Measurements from ENCODE around the gene CCDC57. TPM values are rescaled to one million over a fixed set of nuclear protein-coding genes. Genes with fewer than 3 reads are reported as not detected.

CCDC57 gene
- total RNA-seq, 1 donor, result 21.0 TPM

- Histone ChIP-seq H3K27me3 (ENCODE audit: insufficient read depth, low read length) (no peaks in the 10 kb centered on the region), H3K9me3 (ENCODE audit: low read depth, low read length) (no peaks in the 10 kb centered on the region), H3K4me1 (ENCODE audit: insufficient read depth, low read length) (peaks cover 17% of the 10 kb centered on the region), H4K20me1 (ENCODE audit: insufficient read depth, low read length) (peaks cover 28% of the 10 kb centered on the region), H3K4me3 (ENCODE audit: insufficient read depth, low read length) (no peak overlapping the region), H3K27ac (ENCODE audit: low read depth, low read length) (no peak overlapping the region), H3K36me3 (ENCODE audit: insufficient read depth, low read length) (peaks cover 20% of the 10 kb centered on the region), H2AFZ (ENCODE audit: low read length) (no peak overlapping the region), H3K4me2 (ENCODE audit: insufficient read depth, low read length) (peak overlapping the region; percentile 58), H3K79me2 (ENCODE audit: insufficient read depth, low read length) (peaks cover 21% of the 10 kb centered on the region)
- peak; percentile 94 for DNase-seq (ENCODE audit: insufficient read length, low spot score, missing footprints)
- TF ChIP-seq CTCF (IDR thresholded peaks at IDR 0.05; ENCODE audit: extremely low read depth, low read depth, low read length), result no peak
Observed at GRCh38 chr17:82204831-82205719, 7.6 kb downstream of the CCDC57 start.

- no peak overlapping the region for H3K4me2 ChIP-seq (ENCODE audit: insufficient read depth, low read length)
- no peaks in the 10 kb centered on the region for H3K9me3 ChIP-seq (ENCODE audit: low read depth, low read length)
- peak; percentile 63 for DNase-seq (ENCODE audit: insufficient read length, low spot score, missing footprints)
- H3K27me3 ChIP-seq (ENCODE audit: insufficient read depth, low read length), result no peaks in the 10 kb centered on the region
- peaks cover 17% of the 10 kb centered on the region for H3K4me1 ChIP-seq (ENCODE audit: insufficient read depth, low read length)
- peaks cover 28% of the 10 kb centered on the region for H4K20me1 ChIP-seq (ENCODE audit: insufficient read depth, low read length)
- no peak overlapping the region for H3K4me3 ChIP-seq (ENCODE audit: insufficient read depth, low read length)
- H3K36me3 ChIP-seq (ENCODE audit: insufficient read depth, low read length), result peaks cover 27% of the 10 kb centered on the region
- no peak for TF ChIP-seq CTCF (IDR thresholded peaks at IDR 0.05; ENCODE audit: extremely low read depth, low read depth, low read length)
- H3K27ac ChIP-seq (ENCODE audit: low read depth, low read length), result no peak overlapping the region
- peaks cover 15% of the 10 kb centered on the region for H3K79me2 ChIP-seq (ENCODE audit: insufficient read depth, low read length)
- no peak overlapping the region for H2AFZ ChIP-seq (ENCODE audit: low read length)
Observed at GRCh38 chr17:82203920-82204319, 8.7 kb downstream of the CCDC57 start.

- Histone ChIP-seq H3K4me2 (ENCODE audit: insufficient read depth, low read length) (no peak overlapping the region), H3K27me3 (ENCODE audit: insufficient read depth, low read length) (no peaks in the 10 kb centered on the region), H2AFZ (ENCODE audit: low read length) (no peak overlapping the region), H3K4me1 (ENCODE audit: insufficient read depth, low read length) (peaks cover 17% of the 10 kb centered on the region), H3K79me2 (ENCODE audit: insufficient read depth, low read length) (peaks cover 15% of the 10 kb centered on the region), H3K27ac (ENCODE audit: low read depth, low read length) (no peak overlapping the region), H4K20me1 (ENCODE audit: insufficient read depth, low read length) (peaks cover 28% of the 10 kb centered on the region), H3K4me3 (ENCODE audit: insufficient read depth, low read length) (no peak overlapping the region), H3K9me3 (ENCODE audit: low read depth, low read length) (no peaks in the 10 kb centered on the region), H3K36me3 (ENCODE audit: insufficient read depth, low read length) (peaks cover 27% of the 10 kb centered on the region)
- TF ChIP-seq CTCF (IDR thresholded peaks at IDR 0.05; ENCODE audit: extremely low read depth, low read depth, low read length), result no peak
- no peak for DNase-seq (ENCODE audit: insufficient read length, low spot score, missing footprints)
Observed at GRCh38 chr17:82202981-82203380, 9.7 kb downstream of the CCDC57 start.

- Histone ChIP-seq H3K4me3 (ENCODE audit: insufficient read depth, low read length) (no peak overlapping the region), H3K4me1 (ENCODE audit: insufficient read depth, low read length) (peaks cover 17% of the 10 kb centered on the region), H3K36me3 (ENCODE audit: insufficient read depth, low read length) (peaks cover 29% of the 10 kb centered on the region), H3K79me2 (ENCODE audit: insufficient read depth, low read length) (peaks cover 15% of the 10 kb centered on the region), H3K27ac (ENCODE audit: low read depth, low read length) (no peak overlapping the region), H2AFZ (ENCODE audit: low read length) (no peak overlapping the region), H3K9me3 (ENCODE audit: low read depth, low read length) (no peaks in the 10 kb centered on the region), H4K20me1 (ENCODE audit: insufficient read depth, low read length) (peaks cover 28% of the 10 kb centered on the region), H3K4me2 (ENCODE audit: insufficient read depth, low read length) (no peak overlapping the region), H3K27me3 (ENCODE audit: insufficient read depth, low read length) (no peaks in the 10 kb centered on the region)
- TF ChIP-seq CTCF (IDR thresholded peaks at IDR 0.05; ENCODE audit: extremely low read depth, low read depth, low read length), result no peak
- DNase-seq (ENCODE audit: insufficient read length, low spot score, missing footprints), result peak; percentile 34
Observed at GRCh38 chr17:82201498-82201910, 11.1 kb downstream of the CCDC57 start.

Measured in osteoblast (primary cell).